ENCODE data around the gene SKI. TPM values are rescaled to one million over a fixed set of nuclear protein-coding genes. Genes with fewer than 3 reads are reported as not detected.
A peak's percentile ranks its signal among the peaks of the same experiment; 100 is the strongest.

SKI gene
- total and polyA plus RNA-seq, 7 donors = 7.7 to 32.1 (median 21.4) TPM

- ATAC-seq = no peak
- 89 to 91% (median 90%) methylated on average over 24 of the region's 24 CpGs for WGBS, 3 donors
- H3K9me3 ChIP-seq = no peaks in the 10 kb centered on the region
Measured at GRCh38 chr1:2340086-2340917, 112.2 kb downstream of the SKI start.

GRCh38 chr1:2340918-2341254 lies 112.8 kb downstream of the SKI start:
- Histone ChIP-seq H3K36me3 (ENCODE audit: insufficient read depth in 1 of 2, low read depth in 1 of 2) (no peaks in the 10 kb centered on the region), H3K27me3 (ENCODE audit: insufficient read depth in 3 of 3, low read length in 2 of 3) (peaks cover 0 to 7% (median 0%) of the 10 kb centered on the region in 3 donors), H3K4me1 (no peaks in the 10 kb centered on the region), H3K9me3 (no peaks in the 10 kb centered on the region), H3K4me3 (no peak overlapping the region), H3K27ac (no peak overlapping the region)
- DNase-seq (peak in 1 of 2 donors; percentile 25), ATAC-seq (no peak)
- 91 to 95% (median 92%) methylated on average over 13 to 14 of the region's 14 CpGs for WGBS, 3 donors
- intact Hi-C loops (cut with DNase I) = no loop called here
- no peak for TF ChIP-seq CTCF (IDR thresholded peaks at IDR 0.05)

More at GRCh38 chr1:2340086-2340917, 112.2 kb downstream of the SKI start:
- Histone ChIP-seq H3K27me3 (ENCODE audit: insufficient read depth in 3 of 3, low read length in 2 of 3) (peaks cover 0 to 7% (median 0%) of the 10 kb centered on the region in 3 donors), H3K4me3 (no peak overlapping the region), H3K36me3 (ENCODE audit: insufficient read depth in 1 of 2, low read depth in 1 of 2) (no peaks in the 10 kb centered on the region), H3K27ac (no peak overlapping the region), H3K4me1 (no peaks in the 10 kb centered on the region)
- no peak for TF ChIP-seq CTCF (IDR thresholded peaks at IDR 0.05)
- intact Hi-C loops (cut with DNase I) = no loop called here
- DNase-seq = peak in 1 of 2 donors; percentile 36

GRCh38 chr1:2341706-2342383 lies 113.7 kb downstream of the SKI start:
- WGBS, 3 donors = 87 to 89% (median 88%) methylated on average over 29 of the region's 29 CpGs
- Histone ChIP-seq H3K36me3 (ENCODE audit: insufficient read depth in 1 of 2, low read depth in 1 of 2) (no peaks in the 10 kb centered on the region), H3K4me1 (no peaks in the 10 kb centered on the region), H3K27me3 (ENCODE audit: insufficient read depth in 3 of 3, low read length in 2 of 3) (peaks cover 0 to 6% (median 0%) of the 10 kb centered on the region in 3 donors), H3K27ac (no peak overlapping the region), H3K4me3 (no peak overlapping the region), H3K9me3 (no peaks in the 10 kb centered on the region)
- no peak for TF ChIP-seq CTCF (IDR thresholded peaks at IDR 0.05)
- no peak for ATAC-seq
- intact Hi-C loops (cut with DNase I) = no loop called here
- DNase-seq = peak; percentile 4 to 40

GRCh38 chr1:2342384-2343022 lies 114.4 kb downstream of the SKI start:
- no peak overlapping the region for H3K27ac ChIP-seq
- TF ChIP-seq CTCF (IDR thresholded peaks at IDR 0.05) = no peak
- no peaks in the 10 kb centered on the region for H3K9me3 ChIP-seq
- ATAC-seq (no peak), DNase-seq (peak; percentile 7 to 25)
- H3K4me3 ChIP-seq = no peak overlapping the region
- H3K4me1 ChIP-seq = no peaks in the 10 kb centered on the region
- 85 to 87% (median 85%) methylated on average over 21 of the region's 21 CpGs for WGBS, 3 donors
- no peaks in the 10 kb centered on the region for H3K36me3 ChIP-seq (ENCODE audit: insufficient read depth in 1 of 2, low read depth in 1 of 2)
- intact Hi-C loops (cut with DNase I) = no loop called here
- no peaks in the 10 kb centered on the region for H3K27me3 ChIP-seq (ENCODE audit: insufficient read depth in 3 of 3, low read length in 2 of 3)
